ENCODE measurements around the gene CACNG4.
"Not testable (repeated sequence)": the region's sequence is repeated elsewhere in the genome, so short reads cannot be mapped to it uniquely, and the experiment has no call there.

CACNG4 gene

GRCh38 chr17:66964930-66965800 lies 658 bp downstream of the CACNG4 start:
- peak; percentile 89 for DNase-seq (ENCODE audit: low spot score)

- no peak for DNase-seq (ENCODE audit: low spot score)
Measured at GRCh38 chr17:66965801-66966262, 1.3 kb downstream of the CACNG4 start.

- no peak for DNase-seq (ENCODE audit: low spot score)
Measured at GRCh38 chr17:66966298-66966697, 1.8 kb downstream of the CACNG4 start.

GRCh38 chr17:66966704-66967418 lies 2.4 kb downstream of the CACNG4 start:
- no peak for DNase-seq (ENCODE audit: low spot score)

GRCh38 chr17:66967837-66968543 lies 3.5 kb downstream of the CACNG4 start:
- no peak for DNase-seq (ENCODE audit: low spot score)

- no peak for DNase-seq (ENCODE audit: low spot score)
Measured at GRCh38 chr17:66968916-66969315, 4.4 kb downstream of the CACNG4 start.

GRCh38 chr17:66970140-66970539 lies 5.6 kb downstream of the CACNG4 start:
- DNase-seq (ENCODE audit: low spot score), result no peak

- DNase-seq (ENCODE audit: low spot score), result no peak
Measured at GRCh38 chr17:66970797-66971196, 6.3 kb downstream of the CACNG4 start.

- DNase-seq (ENCODE audit: low spot score), result no peak
Measured at GRCh38 chr17:66971264-66971663, 6.8 kb downstream of the CACNG4 start.

- DNase-seq (ENCODE audit: low spot score), result no peak
Measured at GRCh38 chr17:66971730-66972441, 7.4 kb downstream of the CACNG4 start.

GRCh38 chr17:66972442-66972830 lies 7.9 kb downstream of the CACNG4 start:
- not testable (repeated sequence) for DNase-seq (ENCODE audit: low spot score)

GRCh38 chr17:66975188-66975587 lies 10.7 kb downstream of the CACNG4 start:
- DNase-seq (ENCODE audit: low spot score), result no peak

GRCh38 chr17:66975614-66976378 lies 11.3 kb downstream of the CACNG4 start:
- no peak for DNase-seq (ENCODE audit: low spot score)

GRCh38 chr17:66976379-66976663 lies 11.8 kb downstream of the CACNG4 start:
- DNase-seq (ENCODE audit: low spot score), result no peak

GRCh38 chr17:66976781-66977201 lies 12.3 kb downstream of the CACNG4 start:
- no peak for DNase-seq (ENCODE audit: low spot score)

- no peak for DNase-seq (ENCODE audit: low spot score)
Measured at GRCh38 chr17:66978514-66979061, 14.1 kb downstream of the CACNG4 start.

GRCh38 chr17:66980896-66981295 lies 16.4 kb downstream of the CACNG4 start:
- no peak for DNase-seq (ENCODE audit: low spot score)

GRCh38 chr17:66981983-66982508 lies 17.5 kb downstream of the CACNG4 start:
- DNase-seq (ENCODE audit: low spot score), result no peak

GRCh38 chr17:66983414-66984021 lies 19.0 kb downstream of the CACNG4 start:
- DNase-seq (ENCODE audit: low spot score), result no peak

- no peak for DNase-seq (ENCODE audit: low spot score)
Measured at GRCh38 chr17:66984730-66985129, 20.2 kb downstream of the CACNG4 start.

All from ecto neural progenitor cell (in vitro differentiated cells).